Measurements from ENCODE around the gene C16orf92.
A peak's percentile ranks its signal among the peaks of the same experiment; 100 is the strongest.

Gene C16orf92

GRCh38 chr16:30060836-30061554 is 38.0 kb downstream of the C16orf92 start:
- no peak for DNase-seq (ENCODE audit: low read depth in 2 of 2)

- DNase-seq (ENCODE audit: low read depth in 2 of 2) = no peak
Observed at GRCh38 chr16:30063278-30063892, 40.4 kb downstream of the C16orf92 start.

- DNase-seq (ENCODE audit: low read depth in 2 of 2) = peak; percentile 59 to 72
Observed at GRCh38 chr16:30063893-30064728, 41.1 kb downstream of the C16orf92 start.

- DNase-seq (ENCODE audit: low read depth in 2 of 2) = no peak
Observed at GRCh38 chr16:30064729-30065101, 41.7 kb downstream of the C16orf92 start.

GRCh38 chr16:30065102-30065942 is 42.3 kb downstream of the C16orf92 start, which contains the start of gene ALDOA:
ALDOA (plus strand) TSS chr16:30065760; CDS start chr16:30066898, 1,138 bp downstream.
- DNase-seq (ENCODE audit: low read depth in 2 of 2) = peak; percentile 93 to 99

GRCh38 chr16:30065943-30066760 is 43.2 kb downstream of the C16orf92 start:
- no peak for DNase-seq (ENCODE audit: low read depth in 2 of 2)

GRCh38 chr16:30066761-30067583 is 44.0 kb downstream of the C16orf92 start:
- no peak for DNase-seq (ENCODE audit: low read depth in 2 of 2)

- no peak for DNase-seq (ENCODE audit: low read depth in 2 of 2)
Observed at GRCh38 chr16:30067584-30067916, 44.6 kb downstream of the C16orf92 start.

GRCh38 chr16:30068333-30068732 is 45.3 kb downstream of the C16orf92 start:
- DNase-seq (ENCODE audit: low read depth in 2 of 2) = no peak

- no peak for DNase-seq (ENCODE audit: low read depth in 2 of 2)
Observed at GRCh38 chr16:30068750-30069610, 46.0 kb downstream of the C16orf92 start.

- DNase-seq (ENCODE audit: low read depth in 2 of 2) = no peak
Observed at GRCh38 chr16:30069611-30070462, 46.8 kb downstream of the C16orf92 start.

- DNase-seq (ENCODE audit: low read depth in 2 of 2) = no peak
Observed at GRCh38 chr16:30070490-30070889, 47.5 kb downstream of the C16orf92 start.
